NCI-H1694 (cell line): ENCODE measurements around the gene CABP4.

Source experiments
- DNase-seq: peaks from one replicate; lab custom pipeline; 2025; lab: John Stamatoyannopoulos, UW

The CABP4 gene

DNA sequence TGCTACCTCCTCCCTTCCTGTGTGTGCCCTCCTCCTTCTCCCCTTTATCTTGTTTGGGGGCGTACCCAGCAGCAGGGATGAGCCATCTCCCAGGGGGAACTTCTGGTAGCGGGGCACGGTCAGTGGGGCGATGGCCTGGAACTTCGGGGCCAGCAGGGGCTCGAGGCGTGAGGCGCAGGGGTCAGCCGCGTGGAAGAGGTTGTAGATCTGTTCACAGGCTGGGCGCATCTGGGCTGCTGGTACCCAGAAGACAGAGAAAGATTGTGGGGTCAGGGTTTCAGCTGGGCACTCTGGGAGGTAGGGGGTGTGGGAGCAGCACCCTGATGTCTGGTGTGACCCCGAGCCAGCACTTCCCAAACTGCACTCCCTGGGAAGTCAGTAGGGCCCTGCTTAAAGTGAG lies 41.0 kb downstream of the CABP4 start:
- DNase-seq = no peak

DNA sequence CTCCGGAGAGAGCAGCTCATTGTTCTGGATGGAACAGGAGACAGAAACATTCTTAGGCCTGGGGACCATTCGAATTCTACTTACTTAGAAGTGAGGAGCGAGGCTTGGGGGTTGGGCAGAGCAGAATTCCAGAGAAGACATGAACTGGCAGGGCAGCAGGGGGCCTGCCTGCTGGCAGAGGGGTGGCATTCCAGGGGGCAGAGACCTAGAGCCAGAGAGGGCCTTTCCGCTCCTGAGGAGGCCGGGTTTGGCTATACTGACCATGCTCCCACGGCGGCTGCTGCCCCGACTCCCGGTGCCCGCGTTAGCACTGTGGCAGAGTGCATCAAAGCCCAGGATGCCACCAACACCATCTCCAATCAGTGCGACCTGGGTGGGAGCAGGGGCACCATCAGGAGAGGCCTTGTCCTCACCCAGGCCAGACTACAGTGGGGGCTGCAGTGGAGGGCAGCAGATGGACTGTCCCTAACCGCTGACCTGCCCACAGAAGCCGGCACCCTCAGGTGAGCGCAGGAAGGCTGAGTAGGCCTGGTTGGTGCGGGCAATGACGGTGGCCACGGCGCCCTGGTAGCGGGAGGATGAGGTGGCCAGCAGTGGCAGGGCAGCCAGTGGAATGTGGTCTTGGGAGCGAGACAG lies 42.6 kb downstream of the CABP4 start:
- no peak for DNase-seq

DNA sequence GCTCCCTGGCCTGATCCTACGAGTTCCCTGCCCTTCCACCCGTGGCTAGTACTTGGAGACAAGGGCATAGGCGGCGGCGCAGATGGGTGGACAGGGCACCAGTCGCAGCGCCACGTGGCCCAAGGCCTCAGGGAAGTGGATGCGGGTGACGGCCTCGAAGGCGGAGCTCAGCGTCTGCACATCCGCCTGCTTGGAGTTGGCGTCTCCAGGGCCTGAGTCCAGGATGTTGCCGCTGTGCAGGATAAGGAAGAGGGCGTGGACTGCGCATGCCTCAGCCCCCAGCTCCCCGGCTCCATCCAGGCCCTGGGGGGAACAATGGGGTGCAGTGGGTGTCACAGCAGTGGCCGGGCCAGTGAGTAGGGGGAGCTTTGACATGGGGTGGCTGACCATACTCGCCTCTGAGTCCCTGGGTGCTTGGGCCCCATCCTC lies 43.4 kb downstream of the CABP4 start:
- DNase-seq = no peak

DNA sequence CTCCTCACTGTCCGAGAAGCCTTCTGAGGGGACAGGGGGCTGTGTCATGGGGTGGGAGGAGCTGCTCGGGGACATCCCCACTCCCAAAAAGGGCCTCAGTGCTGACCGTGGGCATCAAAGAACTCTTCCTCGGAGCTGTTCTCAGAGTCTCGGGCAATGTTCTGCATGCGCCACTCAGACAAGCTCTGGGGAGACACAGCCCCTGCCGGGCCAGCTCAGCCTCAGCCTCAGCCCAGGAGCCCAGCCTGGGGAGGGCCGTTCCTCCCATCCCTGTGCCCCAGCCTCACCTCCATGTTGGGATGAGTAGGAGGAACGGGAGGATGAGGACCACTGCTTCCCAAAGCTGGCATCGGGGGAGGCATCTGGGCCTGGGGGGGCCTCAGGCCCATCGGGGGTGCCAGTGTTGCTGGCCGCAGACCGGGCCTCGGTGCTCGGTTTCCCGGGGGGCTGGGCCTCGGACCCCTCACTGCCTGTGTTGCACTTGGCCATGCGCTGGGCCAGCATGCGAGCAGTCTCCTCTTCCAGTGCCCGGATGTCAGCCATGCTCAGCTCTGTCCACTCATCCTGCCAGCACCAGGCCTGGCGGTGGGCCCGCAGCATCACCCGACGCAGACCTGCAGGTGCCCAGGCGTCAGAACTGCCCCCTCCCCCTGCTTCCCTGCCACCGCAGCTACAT lies 44.8 kb downstream of the CABP4 start:
- DNase-seq = no peak

DNA sequence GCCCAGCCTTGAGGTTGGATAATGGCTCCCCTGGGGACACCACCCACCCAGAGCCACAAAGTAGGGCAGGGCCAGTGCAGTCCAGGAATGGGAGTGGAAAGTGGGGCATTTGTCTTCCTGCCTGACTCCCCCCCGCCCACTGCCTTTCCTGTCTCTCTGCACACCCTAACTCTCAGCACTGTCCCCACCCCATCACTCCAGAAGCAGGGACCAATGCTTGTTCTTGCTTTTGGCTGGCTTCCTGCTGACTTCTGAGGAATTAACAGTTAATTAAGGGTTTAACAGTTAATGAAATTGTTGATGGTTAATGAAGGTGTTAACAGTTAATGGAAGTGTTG lies 45.3 kb downstream of the CABP4 start:
- no peak for DNase-seq

DNA sequence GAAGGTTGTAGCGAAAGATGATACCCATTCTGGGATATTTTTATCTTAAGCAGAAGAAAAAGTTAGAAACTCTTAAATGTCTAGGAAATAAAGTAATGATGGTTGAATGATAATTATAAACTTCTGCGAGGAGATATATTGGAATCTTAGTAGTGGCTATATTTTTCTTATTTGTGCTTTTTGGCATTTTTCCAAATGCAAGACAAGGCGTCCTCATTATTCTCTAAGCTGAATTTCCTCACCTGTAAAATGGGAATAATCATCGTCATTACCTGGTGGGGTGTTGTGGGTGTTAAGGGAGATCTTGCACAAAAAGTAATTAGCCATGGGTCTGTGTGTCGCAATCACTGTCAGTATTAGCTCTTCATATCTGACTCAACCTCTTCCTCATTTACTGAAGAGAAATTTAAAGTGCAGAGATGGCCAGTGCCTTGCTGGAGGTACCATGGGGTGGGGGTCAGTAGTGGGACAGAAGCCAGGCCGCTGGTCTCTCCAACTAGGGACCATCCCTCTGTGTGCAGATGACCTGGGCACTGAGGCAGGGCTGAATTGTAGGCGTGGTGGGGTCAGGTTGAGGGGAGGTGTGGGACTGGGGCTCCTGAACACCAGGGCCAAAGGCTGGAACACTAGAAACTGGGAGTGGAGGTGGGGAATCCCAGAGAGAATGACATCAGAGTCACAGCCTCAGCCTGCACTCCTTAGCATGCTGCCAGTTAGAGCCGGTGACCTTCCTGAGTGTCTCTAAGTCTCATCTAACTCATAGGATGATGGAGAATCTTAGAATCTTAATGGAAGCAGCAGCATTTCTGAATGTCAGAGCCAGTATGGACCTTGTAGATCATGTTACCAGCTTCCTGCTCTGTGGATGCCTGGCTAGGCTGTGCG lies 45.9 kb downstream of the CABP4 start:
- DNase-seq = no peak

DNA sequence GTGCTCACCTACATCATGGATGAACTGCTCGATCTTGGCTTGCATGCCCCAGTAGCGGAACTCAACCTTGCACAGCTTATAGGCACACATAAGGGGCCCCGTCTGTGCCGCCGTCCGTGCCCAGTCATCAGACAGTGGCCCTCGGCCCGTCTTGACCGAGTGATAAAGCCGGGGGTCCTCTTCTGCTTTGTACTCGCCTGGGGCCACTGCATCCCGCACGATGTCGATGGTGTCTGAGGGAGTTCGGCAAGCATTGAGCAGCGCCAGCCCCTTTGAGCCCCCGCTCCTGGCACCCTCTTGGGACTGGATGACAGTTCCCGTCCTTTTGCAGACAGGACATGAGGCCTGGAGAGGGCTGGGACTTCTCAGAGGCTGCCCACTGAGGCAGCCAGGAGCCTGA lies 46.7 kb downstream of the CABP4 start:
- DNase-seq = no peak

DNA sequence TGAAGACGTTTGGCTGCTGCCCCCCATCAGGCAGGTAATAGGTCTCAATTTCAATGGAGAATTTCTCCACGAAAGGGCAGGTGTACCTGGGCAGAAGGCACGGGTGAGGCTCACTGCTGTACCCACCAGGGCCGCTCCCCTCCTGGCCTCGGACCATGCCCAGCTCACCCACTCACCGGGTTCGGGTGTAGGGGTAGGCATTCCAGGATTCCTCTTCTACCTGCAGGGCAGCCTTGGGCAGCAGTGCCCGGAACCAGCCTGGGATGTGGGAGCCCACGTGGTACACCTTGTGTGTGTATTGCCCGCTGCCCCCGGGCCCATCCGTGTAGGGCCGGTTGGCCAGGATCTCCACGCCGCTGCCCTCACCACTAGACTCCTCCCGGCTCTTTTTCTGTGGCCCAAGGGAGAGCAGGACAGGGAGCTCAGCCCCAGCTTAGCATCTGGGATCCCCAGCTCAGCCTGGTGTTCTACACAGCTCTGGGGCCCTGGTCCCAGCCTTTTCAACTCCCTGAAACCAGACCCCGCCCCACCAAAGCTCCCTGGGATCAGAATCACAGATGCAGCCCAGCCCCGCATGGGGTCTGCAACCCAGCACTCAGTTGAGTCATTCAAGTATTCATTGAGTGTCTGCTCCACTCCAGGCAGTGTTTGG lies 47.3 kb downstream of the CABP4 start:
- no peak for DNase-seq

DNA sequence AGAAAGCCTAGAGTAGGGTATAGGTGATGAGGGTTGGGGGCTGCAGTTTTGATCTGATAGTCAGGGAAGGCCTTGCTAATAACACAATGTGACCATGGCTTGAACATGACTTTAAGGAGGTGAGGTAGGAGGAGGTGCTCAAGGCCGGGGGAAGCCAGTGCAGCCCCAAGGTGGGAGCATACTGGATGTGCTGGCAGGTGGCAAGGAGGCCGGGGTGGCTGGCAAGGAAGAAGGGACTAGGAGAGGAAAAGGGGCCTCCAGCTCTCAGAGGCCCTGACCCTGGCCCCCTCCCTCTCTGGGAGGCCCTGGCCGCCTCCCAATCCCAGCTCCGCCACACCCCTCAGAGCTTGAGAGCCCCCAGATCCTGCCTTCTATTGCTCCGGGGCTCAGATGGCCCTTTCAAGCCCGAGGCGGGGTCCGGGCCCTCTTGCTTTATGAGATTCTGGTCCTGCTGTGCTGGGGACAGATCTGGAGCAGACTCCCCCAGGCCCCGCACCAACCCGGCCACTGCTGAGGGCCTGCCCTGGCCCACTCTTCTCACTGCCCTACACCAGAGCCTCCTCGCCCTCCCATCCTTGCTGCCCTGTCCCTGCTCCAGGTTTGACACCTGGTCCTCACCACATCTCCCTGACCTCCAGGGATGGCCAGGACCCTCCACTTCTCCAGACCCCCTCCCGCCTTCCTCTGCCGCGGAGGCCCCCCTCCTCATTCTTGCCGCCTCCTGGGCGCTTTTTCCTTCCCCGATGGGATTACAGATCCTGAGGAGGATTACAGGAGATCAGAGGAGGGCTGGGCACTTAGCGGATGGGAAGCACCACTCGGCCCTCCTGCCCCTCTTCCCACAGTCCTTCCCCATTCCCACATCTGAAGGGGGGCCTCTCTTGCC lies 48.2 kb downstream of the CABP4 start:
- no peak for DNase-seq

DNA sequence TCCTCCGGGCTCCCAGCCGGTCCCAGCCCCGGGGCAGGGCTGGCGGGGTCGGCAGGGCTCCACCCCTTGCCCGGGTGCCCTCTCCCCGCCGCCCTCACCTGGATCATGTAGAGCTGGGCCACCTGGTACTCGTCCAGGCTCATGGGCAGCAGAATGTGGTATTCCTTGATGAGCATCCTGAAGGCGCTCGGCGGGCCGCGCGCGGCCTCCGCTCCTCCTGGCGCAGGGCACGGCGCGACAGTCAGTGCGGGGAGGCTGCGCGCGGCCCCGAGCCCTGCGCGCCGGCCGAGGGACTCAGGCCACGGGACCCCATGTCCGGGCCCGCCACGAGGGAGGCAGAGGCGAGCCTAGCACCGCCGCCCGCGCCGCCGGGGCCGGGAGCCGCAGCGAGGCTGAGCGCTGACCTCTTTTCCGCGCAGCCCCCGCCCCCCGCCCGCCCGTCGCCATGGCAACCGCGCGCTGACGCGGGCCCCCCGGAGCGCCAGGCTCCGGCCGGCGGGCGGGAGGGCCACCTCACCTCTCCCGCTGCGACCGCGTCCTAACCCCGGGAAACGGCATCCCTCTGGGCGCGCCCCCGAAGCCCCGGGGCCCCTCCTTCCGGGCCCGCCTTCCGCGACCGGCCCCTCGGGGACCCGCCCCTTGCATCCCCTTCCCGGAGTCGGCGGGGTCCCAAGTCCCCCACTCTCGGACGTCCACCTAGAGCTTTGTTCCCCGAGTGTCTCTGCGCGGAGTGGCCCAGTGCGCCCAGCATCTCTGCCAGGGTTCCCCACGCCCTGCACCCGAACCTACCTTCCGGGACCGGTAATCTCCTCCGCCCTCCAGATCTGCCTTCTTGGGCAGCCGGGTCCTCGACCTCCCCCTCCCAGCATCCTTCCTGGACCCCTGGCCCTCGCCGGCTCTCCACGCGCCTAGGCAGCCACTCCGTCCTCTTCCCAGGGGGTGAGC lies 49.1 kb downstream of the CABP4 start:
- no peak for DNase-seq

DNA sequence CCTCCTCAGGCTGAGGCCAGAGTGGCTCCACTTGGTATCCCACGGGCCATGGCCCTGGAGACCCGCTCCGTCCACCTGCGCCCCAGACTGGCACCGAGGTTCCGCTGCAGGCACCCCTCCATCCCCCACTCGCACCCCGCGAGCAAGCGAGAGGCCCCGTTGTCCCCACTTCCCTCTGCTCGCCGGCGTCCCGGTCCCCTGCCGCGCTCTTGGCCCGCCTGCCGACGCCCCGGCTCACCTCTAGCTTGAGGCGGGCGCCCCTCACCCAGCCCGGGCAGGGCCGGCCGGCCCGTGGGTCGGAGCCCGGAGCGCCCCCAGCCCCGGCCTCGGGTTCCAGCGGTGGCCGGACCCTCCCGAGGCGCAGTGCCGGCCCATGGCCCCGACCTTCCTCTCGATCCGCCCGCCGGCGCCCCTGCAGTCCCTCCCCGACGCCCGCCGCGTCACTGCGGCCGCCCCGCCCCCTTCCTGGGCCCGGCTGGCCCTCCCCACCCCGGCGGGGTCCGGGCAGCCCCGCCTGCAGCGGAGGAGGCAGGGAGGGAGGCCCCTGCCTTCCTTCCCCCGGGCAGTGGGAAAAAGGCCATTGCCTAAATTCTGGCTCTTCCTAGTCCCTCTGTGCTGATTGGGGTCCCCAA lies 49.9 kb downstream of the CABP4 start, which contains the start of gene PITPNM1:
TSS of gene PITPNM1 (minus strand) at position 414 of the 632 bp plus-strand sequence. CDS start 1,183 bp downstream, outside the sequence.
- no peak for DNase-seq

DNA sequence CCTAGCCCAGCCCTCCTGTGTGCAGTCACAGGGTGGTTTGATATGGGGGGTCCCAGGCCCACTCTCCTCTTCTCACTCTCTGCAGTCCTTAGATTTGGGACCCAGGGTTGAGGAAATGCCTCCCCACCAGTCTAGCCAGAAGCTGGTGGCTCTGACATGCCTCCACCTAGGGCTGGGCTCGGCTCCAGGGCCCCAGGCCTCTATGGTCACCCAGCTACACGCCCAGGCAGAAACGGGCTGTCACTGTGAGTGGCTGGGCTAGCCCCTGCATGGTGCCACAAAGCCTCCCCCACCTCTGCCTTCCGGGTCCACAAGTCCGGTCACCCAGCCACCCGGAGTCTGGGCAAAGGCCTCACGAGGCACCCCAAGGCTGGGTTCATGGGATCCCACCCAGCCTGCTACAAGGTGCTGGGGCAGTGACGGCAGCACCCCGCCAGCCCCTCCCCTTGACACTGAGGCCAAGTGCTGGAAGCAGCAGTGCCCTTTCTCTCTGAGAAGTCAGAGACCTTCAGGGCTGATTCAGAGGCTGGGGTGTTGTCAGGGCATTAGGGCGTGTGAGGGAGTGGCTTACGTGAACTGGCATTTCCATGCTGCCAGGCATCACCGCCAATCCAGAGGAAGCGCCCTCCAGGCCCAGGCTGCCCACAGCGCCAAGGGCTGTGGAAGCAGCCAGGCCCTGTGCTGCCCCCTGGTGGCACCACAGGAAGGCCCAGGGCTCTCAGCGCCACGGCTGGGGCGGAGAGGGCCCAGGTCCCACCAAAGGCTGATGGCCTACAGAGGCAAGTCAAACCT lies 50.6 kb downstream of the CABP4 start:
- peak; percentile 77 for DNase-seq

DNA sequence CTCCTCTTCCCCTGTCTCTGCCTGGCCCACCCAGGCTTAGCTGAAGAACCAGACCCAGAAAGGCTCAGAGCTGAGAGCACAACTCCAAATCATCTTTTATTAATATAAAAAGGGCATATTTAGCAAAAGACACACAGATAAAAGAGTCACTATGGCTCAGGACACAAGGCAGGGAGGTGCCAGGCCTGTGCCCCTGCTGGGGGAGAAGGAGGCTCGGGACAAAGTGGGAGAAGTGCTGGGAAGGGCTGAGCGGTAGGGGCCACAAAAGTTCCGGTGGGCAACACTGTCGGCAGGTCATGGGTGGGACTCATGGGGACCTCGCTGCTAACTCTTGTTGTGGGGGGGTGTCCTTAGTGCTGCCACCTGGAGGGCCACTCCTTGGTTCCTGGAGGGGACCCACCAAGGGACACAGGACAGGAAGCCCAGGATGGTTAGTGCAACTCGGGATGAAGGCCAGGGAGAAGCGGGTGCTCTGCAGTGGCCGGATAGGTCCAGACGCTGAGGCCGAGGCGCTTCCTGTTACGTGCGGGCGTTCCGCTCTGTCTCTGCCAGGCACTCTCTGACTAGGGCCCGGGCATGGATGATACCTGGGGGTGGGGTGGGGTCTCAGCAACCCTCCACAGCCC lies 51.4 kb downstream of the CABP4 start:
- DNase-seq = no peak

DNA sequence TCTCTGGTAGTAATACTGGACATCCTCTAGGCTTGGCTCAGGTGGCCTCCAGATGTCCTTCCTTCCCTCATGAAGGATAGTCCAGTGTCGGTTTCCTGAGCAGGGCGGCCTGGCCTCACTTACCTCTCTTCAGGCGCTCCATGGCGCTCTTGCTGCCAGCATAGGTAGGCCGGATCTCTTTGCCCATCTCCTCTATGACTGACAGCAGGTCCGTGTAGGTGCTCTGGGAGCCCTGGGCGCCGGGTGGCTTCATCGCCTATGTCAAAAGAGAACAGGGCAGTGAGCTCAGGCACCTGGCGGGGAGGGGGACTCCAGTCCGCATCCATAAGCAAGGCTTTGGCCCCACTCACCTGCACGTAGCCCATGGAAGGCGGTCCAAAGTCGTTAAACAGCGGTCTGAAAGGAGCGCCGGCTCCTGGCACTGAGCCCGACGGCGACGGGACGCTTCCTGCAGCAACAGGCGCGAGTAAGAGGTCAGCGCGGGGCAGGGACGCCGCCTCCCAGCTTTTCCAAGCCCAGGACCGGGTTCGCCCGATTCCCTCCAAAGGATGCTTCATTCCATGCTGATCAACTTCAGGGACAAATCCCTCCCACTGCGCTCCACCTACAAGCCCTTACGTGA lies 52.2 kb downstream of the CABP4 start:
- DNase-seq = no peak

DNA sequence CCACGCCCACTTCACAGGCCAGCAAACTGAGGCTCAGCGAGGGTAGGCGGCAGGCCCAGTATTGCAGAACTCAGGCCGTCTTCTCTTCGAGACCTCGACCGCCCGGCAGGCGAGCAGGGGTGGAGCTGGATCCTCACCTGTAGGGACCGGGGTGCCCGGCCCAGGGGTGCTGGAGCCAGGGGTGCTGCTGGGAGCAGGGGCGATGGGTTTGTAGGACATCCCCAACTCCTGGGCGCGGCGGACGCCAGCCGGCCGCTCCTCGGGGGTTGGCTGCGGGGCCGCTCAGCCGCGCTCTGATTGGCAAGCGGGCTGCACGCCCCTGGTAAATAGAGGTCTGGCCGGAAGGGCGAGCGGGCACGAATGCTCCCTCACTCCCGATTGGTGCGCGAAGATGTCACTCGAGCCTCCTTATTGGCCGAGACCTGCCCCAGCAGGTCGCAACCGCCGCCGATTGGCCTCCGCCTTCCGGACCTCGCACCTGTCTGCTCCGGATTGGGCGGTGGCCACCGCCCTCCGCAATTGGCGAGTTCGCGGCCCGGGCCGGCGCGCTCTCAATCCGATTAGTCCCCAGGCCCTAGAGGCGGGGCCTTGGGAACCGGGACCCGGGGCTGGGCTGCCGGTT lies 52.8 kb downstream of the CABP4 start, which contains the start of gene CDK2AP2:
TSS of gene CDK2AP2 (minus strand) at position 299 of the 622 bp plus-strand sequence. CDS start at position 219, 80 bp downstream.
- peak; percentile 95 for DNase-seq

DNA sequence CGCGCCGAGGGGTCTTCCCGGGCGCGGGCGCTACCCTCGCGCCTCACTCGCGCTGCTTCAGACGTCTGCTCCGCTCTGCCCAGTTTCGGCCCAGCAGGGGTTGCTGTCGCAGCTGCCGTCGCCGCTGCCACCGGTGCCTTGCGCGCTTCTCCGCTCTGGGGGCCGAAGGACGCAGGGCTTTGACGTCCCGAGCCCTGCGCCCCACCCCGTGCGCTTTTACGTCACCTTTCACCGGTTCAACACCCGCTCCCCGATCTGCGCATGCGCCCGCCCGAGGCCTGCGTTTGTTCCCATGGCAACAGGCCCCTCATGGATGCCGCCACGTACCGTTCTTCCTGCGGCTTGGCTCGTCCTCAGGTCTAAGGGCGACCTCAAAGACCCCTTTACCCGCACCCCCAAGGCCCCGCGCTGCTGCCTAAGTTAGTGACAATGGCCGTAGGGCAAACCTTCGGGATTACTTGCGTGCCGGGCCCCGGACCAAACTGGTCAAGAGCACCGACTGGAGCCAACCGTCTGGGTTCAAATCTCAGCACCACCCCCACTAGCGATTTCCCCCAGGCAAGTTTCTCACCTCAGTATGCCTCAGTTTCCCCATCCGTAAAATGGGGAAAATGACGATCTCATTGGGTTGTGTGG lies 53.5 kb downstream of the CABP4 start:
- peak; percentile 84 for DNase-seq

DNA sequence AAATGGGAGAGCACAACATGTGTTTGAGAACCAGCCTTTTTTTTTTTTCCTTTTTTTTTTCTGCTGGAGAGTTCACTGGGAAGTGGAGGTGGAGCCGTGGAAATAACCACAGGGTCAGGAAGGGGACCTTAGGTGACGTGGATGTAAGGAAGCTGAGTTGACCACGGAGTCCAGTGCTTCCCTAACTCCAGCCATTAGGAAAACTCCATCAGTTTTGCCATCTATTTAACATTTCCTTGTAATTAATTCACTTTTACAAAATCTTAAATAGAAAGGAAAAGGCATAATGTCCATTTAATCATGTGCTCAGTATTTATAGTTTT lies 54.8 kb downstream of the CABP4 start:
- no peak for DNase-seq
